GM20000 (cell line): ENCODE measurements around the gene ZFPL1.

Experiments
- DNase-seq: peaks from one replicate; pipeline ENCODE4 v3.0.0; 2012; ENCODE audit warnings: low spot score
- TF ChIP-seq, protein P1 (sequence below): IDR thresholded peaks from 2 replicates; pipeline ENCODE4 v1.5.1; 2012; ENCODE audit warnings: mild to moderate bottlenecking, control low read depth; ENCODE audit errors: extremely low read depth, missing control alignments

Gene ZFPL1

DNA sequence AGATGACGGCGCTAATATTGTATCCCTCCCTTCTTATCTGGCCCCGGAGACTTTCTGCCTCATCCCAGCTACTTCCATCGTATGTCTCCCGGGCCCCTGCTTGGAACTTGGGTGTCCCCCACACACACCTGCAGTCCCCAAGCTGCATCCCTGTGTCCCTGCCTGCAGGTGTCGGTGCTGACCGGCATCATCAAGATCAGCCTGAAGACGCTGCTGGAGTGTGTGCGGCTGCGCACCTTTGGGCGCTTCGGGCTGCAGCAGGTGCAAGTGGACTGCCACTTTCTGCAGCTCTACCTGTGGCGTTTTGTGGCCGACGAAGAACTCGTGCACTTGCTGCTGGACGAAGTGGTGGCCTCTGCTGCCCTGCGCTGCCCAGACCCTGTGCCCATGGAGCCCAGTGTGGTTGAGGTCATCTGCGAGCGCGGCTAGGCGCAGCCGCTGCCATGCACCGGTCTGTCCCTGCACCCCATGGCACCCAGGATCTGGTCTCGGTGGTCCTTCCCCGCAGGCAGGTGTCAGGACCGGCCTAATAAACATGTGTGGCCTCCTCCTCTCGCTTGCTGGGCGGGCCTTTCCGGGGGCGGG is 27.2 kb downstream of the ZFPL1 start:
- no peak for DNase-seq
- TF ChIP-seq, protein P1, sequence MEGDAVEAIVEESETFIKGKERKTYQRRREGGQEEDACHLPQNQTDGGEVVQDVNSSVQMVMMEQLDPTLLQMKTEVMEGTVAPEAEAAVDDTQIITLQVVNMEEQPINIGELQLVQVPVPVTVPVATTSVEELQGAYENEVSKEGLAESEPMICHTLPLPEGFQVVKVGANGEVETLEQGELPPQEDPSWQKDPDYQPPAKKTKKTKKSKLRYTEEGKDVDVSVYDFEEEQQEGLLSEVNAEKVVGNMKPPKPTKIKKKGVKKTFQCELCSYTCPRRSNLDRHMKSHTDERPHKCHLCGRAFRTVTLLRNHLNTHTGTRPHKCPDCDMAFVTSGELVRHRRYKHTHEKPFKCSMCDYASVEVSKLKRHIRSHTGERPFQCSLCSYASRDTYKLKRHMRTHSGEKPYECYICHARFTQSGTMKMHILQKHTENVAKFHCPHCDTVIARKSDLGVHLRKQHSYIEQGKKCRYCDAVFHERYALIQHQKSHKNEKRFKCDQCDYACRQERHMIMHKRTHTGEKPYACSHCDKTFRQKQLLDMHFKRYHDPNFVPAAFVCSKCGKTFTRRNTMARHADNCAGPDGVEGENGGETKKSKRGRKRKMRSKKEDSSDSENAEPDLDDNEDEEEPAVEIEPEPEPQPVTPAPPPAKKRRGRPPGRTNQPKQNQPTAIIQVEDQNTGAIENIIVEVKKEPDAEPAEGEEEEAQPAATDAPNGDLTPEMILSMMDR, result no peak

DNA sequence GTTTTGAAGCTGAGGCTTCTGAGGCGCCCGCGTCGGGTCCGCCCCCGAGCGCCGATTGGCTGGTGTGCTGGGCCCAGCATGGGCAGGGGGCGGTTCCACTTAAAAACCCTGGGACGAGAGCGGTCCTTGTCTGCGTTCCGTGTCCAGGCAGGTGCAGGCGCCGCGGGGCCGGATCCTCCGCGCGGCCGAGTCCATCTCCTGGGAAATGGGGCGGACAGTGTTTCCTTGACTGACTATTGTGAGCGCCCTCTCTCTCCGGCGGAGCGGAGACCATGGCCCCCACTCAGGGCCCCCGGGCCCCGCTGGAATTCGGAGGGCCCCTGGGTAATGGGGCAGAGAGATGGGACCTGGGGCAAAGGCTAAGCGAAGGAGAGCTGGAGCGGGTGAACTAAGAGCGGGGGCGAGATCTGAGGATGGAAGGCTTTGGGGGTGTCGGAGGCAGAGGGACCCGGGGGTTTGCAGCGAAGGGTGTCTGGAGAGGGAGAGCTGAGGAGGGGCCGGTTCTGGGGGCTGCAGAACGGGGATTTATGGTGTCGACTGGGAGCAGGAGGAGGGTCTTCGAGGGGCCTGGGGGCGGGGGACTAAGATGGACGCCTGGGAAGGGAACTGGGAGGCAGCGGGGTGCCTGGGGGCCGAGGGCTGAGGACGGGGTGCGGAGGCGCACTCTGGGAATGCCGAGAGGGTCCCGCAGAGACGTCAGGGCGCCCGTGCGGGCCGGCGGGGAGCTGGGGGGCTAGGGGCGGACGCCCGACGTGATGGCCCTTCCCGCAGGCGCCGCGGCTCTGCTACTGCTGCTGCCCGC is 27.9 kb downstream of the ZFPL1 start, which contains the start of gene TM7SF2:
TM7SF2 (plus strand) TSS at position 129 of the 802 bp plus-strand sequence; CDS start at position 273, 144 bp downstream.
- DNase-seq, result peak; percentile 98
- TF ChIP-seq, protein P1, result no peak

DNA sequence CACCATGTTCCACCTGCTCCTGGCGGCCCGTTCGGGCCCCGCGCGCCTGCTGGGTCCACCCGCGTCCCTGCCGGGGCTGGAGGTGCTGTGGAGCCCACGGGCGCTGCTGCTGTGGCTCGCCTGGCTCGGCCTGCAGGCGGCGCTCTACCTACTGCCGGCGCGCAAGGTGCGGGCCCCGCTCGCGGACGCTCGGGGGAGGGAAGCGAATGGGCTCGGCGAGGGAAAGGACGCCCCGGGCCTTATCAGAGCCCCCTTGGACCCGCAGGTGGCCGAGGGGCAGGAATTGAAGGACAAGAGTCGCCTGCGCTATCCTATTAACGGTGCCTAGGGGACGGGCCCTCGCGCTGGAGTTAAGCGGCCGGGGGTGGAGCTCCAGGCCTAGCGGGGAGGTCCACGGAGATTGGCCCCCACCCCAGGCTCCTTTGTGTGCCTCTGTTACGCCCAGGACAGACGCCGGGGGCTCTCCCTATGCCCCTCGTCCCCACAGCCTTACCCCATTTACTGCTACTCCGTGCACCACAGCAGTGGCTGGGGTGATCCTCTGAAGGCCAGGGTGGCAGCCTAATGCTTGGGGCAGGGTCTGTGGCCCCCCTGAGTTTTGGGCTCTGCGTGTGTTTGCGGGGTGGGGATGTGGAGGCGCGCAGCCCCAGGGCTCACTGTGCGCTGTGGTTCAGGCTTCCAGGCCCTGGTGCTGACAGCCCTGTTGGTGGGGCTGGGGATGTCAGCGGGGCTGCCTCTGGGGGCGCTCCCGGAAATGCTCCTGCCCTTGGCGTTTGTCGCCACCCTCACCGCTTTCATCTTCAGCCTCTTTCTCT is 28.7 kb downstream of the ZFPL1 start:
- TF ChIP-seq, protein P1, result peak; percentile 98
- DNase-seq, result peak; percentile 84

DNA sequence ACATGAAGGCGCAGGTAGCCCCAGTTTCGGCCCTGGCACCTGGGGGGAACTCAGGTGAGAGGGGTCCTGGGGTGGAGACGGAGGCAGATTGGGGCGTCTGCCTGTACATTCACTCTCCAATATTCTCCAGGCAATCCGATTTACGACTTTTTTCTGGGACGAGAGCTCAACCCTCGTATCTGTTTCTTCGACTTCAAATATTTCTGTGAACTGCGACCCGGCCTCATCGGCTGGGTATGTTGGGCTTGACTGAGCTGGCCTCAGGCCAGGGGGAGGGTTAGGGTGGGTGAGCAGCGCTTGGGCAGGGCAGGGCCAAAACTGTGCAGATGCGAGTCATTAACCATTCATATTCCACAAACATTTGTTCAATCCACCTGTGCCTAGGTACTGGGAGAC is 29.3 kb downstream of the ZFPL1 start:
- TF ChIP-seq, protein P1, result no peak
- no peak for DNase-seq

DNA sequence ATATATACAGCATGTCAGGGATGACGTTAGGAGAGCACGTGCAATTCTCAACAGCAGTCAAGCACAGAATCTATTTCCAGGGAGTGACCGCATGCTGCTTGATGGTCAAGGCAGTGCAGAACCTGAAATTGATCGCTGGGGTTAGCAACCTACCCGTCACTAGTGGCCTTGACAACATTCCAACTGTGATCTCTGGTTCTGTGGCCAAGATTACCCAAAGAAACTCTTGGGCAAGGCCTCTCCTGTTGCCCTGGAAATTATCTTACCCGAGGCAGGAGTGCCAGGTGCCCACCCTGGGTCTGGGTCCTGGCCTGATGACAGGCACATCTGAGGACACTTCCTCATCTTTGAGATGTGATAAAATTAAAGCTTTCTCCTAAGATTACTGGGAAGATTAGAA is 29.8 kb downstream of the ZFPL1 start:
- no peak for DNase-seq
- TF ChIP-seq, protein P1, result no peak

DNA sequence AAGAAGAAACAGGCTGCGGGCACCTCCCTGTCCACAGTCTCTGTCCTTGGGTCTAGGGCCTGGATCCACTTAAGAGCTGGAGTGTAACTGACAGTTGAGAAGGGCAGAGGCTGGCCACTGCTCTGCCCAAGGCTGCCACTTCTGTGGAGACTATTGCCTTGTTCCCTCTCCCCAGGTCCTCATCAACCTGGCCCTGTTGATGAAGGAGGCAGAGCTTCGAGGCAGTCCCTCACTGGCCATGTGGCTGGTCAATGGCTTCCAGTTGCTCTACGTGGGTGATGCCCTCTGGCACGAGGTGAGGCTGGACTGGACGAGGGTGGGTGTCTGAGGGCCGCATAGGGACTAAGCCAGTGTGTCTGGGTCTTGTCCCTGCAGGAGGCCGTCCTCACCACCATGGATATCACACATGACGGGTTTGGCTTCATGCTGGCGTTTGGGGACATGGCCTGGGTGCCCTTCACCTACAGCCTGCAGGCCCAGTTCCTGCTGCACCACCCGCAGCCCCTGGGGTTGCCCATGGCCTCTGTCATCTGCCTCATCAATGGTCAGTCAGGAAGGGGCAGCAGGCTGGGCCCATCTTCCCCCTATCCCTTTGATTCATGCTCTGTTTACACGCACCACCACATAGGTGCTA is 30.6 kb downstream of the ZFPL1 start:
- no peak for DNase-seq
- TF ChIP-seq, protein P1, result no peak
